ENCODE measurements around the gene CLDN5.

The CLDN5 gene

DNA sequence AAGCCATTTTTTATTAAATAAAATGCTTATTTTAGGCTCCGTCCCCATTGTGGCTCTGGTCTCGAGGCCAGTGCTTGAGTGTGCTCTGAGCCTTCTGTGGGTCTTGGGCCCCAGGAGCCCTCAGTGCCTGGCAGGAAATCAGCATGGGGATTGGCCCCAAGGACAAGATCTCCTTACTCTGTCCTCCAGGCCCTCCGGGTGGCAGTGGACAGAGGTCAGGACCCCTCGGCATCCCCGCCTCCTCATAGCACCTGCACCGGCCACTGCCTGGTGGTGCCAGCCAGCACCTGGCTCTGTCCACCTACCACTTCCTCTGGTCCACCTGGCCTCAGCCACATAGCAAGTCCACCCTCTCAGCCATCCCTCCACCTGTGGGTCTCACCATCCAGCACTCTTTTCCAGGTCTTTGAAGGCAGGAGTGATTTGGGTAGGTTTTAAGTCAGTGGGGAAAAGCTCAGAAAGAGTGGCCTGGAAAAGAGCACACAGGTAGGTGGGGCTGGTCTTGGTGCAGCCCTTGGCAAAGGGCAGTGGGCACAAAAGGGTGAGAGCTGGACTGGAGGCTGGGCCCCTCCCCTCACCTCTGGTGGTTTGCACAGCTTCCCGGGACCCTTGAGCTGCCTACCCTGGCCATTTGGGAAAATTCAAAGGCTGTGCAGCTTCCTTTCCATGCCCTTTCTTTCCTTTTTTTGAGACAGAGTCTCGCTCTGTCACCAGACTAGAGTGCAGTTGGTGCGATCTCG is 3.5 kb downstream of the CLDN5 start:
- Histone ChIP-seq H3K9ac (ENCODE audit: insufficient read length) (no peak overlapping the region), H3K4me3 (no peak overlapping the region), H3K36me3 (ENCODE audit: insufficient read depth, low read length) (peaks cover under 1% of the 10 kb centered on the region; the same call in 1 of the 2 replicates), H3K9me3 (ENCODE audit: low read depth, low read length) (no peaks in the 10 kb centered on the region), H3K27ac (no peak overlapping the region)
- TF ChIP-seq POLR2AphosphoS5 (IDR thresholded peaks at IDR 0.05; ENCODE audit: borderline replicate concordance, low read depth, low read length) (no peak), FOXP2 (optimal IDR thresholded peaks at IDR 0.05; ENCODE audit: control extremely low read depth, extremely low read length, insufficient read depth) (no peak), EZH2 (IDR thresholded peaks at IDR 0.05) (no peak)
- no peak for DNase-seq (ENCODE audit: low read depth, low spot score)

DNA sequence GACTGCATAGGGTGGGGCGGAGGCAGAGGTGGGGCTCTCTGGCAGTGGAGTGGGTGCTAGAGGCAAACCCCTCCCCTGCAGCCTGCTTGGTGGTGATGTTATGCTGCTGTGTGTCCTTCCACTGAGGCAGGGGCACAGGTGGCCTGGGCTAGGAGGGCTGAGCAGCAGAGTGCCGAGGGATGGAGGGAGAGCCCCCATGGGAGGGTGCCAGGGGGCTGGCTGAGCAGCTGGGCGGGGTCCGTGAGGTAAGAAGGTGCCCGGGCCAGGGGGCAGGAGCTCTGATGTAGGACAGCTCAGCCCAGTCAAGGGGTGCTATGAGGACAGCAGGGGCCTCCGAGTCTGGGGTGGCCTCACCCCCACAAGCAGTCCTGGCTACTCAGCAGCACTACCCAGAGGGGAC is 4.2 kb downstream of the CLDN5 start:
- Histone ChIP-seq H3K9ac (ENCODE audit: insufficient read length) (no peak overlapping the region), H3K9me3 (ENCODE audit: low read depth, low read length) (no peaks in the 10 kb centered on the region), H3K4me3 (no peak overlapping the region), H3K36me3 (ENCODE audit: insufficient read depth, low read length) (peaks cover 6% of the 10 kb centered on the region; the same call in 1 of the 2 replicates), H3K27ac (no peak overlapping the region)
- DNase-seq (ENCODE audit: low read depth, low spot score): no peak
- no peak for TF ChIP-seq POLR2AphosphoS5 (IDR thresholded peaks at IDR 0.05; ENCODE audit: borderline replicate concordance, low read depth, low read length)
- TF ChIP-seq FOXP2 (optimal IDR thresholded peaks at IDR 0.05; ENCODE audit: control extremely low read depth, extremely low read length, insufficient read depth): no peak
- no peak for TF ChIP-seq EZH2 (IDR thresholded peaks at IDR 0.05)

DNA sequence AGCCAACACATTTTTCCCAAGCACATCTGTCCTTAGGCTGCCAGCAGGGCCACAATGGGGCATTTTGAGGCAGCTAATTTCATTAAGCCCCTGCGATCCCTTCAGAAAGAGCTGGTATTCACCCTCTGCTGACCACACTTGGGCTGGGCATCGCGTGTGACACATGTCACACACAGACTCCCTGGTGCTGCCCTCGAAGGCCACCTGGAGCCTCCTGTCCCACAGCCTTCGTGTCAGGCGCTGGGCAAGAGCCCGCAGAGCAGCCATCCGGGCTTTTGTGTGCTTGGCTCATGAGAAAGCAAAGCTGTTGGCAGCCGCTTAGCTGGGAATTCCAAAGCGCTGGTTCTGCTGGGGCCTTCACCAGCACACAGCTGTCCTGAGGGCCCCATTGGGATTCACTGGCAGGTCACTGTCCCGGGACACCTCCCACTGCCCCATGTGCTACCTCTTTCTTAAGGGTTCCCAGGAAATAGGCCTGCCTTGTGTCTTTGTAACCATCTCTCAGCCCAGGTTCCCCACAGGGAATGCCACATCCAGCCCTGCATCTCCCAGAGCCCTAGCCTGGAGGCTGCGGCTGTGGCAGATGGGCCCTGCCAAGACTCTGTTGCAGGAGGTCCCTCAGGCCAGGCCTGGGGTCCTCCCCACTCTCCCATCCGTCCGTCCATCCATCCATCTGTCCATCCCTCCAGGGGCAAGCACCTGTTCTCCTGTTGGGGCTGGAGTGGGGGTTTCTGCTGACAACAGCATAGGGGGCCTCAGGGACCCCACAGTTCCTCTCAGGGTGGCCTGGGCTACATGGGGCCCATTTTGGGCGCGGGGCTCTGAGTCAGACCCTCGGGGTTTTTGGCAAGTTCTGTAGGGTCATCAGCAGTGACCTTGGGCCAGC is 4.9 kb downstream of the CLDN5 start:
- Histone ChIP-seq H3K27ac (no peak overlapping the region), H3K36me3 (ENCODE audit: insufficient read depth, low read length) (peaks cover 11% of the 10 kb centered on the region; the same call in 1 of the 2 replicates), H3K9ac (ENCODE audit: insufficient read length) (no peak overlapping the region), H3K4me3 (no peak overlapping the region), H3K9me3 (ENCODE audit: low read depth, low read length) (no peaks in the 10 kb centered on the region)
- TF ChIP-seq FOXP2 (optimal IDR thresholded peaks at IDR 0.05; ENCODE audit: control extremely low read depth, extremely low read length, insufficient read depth): no peak
- no peak for TF ChIP-seq POLR2AphosphoS5 (IDR thresholded peaks at IDR 0.05; ENCODE audit: borderline replicate concordance, low read depth, low read length)
- no peak for TF ChIP-seq EZH2 (IDR thresholded peaks at IDR 0.05)
- DNase-seq (ENCODE audit: low read depth, low spot score): no peak

DNA sequence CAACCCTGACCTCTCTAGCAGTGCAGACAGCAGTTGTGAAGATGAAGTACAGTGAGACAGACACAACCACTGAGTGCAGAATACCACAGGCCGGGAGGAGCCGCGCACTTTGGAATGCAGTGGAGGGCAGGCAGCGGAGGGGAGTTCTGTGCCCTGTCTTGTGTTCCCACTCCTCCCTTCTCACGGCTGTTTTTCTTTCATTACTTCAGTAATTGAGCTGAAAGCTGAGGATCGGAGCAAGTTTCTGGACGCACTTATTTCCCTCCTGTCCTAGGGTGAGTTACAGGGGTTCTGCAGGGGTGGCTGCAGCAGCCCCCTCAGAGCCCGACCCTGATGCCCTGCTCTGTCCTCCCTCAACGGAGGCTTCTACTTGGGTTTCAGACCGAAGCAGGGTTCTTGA is 5.6 kb downstream of the CLDN5 start:
- H3K4me3 ChIP-seq: no peak overlapping the region
- no peak for TF ChIP-seq FOXP2 (optimal IDR thresholded peaks at IDR 0.05; ENCODE audit: control extremely low read depth, extremely low read length, insufficient read depth)
- no peak for TF ChIP-seq EZH2 (IDR thresholded peaks at IDR 0.05)
- TF ChIP-seq POLR2AphosphoS5 (IDR thresholded peaks at IDR 0.05; ENCODE audit: borderline replicate concordance, low read depth, low read length): no peak
- peaks cover 17% of the 10 kb centered on the region for H3K36me3 ChIP-seq (ENCODE audit: insufficient read depth, low read length)
- no peak overlapping the region for H3K27ac ChIP-seq
- no peaks in the 10 kb centered on the region for H3K9me3 ChIP-seq (ENCODE audit: low read depth, low read length)
- H3K9ac ChIP-seq (ENCODE audit: insufficient read length): no peak overlapping the region
- no peak for DNase-seq (ENCODE audit: low read depth, low spot score)

DNA sequence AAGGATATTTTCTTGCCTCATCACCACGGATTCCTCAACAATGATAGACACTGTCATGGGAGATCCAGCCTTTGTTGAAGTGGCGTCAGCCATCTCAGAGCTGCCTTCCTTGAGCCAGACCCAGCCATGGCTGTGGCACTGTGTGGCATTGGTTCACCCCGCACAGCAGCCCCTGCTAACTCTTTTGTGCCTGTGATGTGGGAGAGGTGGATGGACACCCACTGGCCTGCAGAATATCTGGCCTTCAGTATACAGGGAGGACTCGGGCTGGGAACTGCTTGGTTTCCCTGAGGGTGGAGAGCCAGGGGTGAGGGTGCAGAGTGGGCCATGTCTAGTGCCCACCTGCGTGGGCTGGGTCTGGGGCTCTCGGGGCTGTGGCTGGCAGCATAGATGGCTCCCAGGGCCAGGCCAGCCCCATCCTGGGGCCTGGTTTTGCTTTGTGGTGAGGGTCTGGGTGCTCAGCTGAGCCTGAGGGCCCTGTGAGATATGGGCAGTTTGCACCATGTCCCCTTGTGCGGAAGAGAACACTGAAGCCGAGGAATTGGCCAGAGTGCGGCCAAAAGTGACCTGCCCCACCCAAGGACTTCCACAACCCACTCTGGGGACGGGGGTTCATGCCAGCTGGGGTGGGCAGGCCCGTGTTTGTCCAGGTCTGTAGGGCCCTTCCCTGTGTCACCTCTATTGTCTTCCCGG is 6.1 kb downstream of the CLDN5 start:
- H3K36me3 ChIP-seq (ENCODE audit: insufficient read depth, low read length): peaks cover 23% of the 10 kb centered on the region
- no peak for TF ChIP-seq FOXP2 (optimal IDR thresholded peaks at IDR 0.05; ENCODE audit: control extremely low read depth, extremely low read length, insufficient read depth)
- TF ChIP-seq POLR2AphosphoS5 (IDR thresholded peaks at IDR 0.05; ENCODE audit: borderline replicate concordance, low read depth, low read length): no peak
- TF ChIP-seq EZH2 (IDR thresholded peaks at IDR 0.05): no peak
- H3K4me3 ChIP-seq: no peak overlapping the region
- H3K9me3 ChIP-seq (ENCODE audit: low read depth, low read length): no peaks in the 10 kb centered on the region
- H3K9ac ChIP-seq (ENCODE audit: insufficient read length): no peak overlapping the region
- no peak for DNase-seq (ENCODE audit: low read depth, low spot score)
- no peak overlapping the region for H3K27ac ChIP-seq

DNA sequence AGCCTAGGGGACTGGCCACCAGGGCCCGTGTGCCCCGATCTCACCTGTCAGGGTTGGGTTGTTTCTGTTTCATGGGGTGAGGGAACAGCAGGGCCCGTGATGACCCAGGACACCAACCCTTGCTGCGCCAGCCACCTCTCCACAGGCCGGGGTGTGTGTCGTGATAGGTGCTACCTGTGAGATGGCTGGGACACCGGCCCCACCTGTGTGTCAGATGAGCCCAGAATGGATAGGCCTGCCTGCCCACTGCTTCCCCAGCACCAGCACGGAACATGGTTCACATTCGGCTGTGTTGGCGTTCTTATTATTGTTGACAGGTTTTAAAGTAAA is 7.1 kb downstream of the CLDN5 start:
- peaks cover 32% of the 10 kb centered on the region for H3K36me3 ChIP-seq (ENCODE audit: insufficient read depth, low read length)
- DNase-seq (ENCODE audit: low read depth, low spot score): no peak
- no peak overlapping the region for H3K4me3 ChIP-seq
- H3K9ac ChIP-seq (ENCODE audit: insufficient read length): no peak overlapping the region
- no peak for TF ChIP-seq FOXP2 (optimal IDR thresholded peaks at IDR 0.05; ENCODE audit: control extremely low read depth, extremely low read length, insufficient read depth)
- TF ChIP-seq POLR2AphosphoS5 (IDR thresholded peaks at IDR 0.05; ENCODE audit: borderline replicate concordance, low read depth, low read length): no peak
- no peak for TF ChIP-seq EZH2 (IDR thresholded peaks at IDR 0.05)
- H3K9me3 ChIP-seq (ENCODE audit: low read depth, low read length): no peaks in the 10 kb centered on the region
- no peak overlapping the region for H3K27ac ChIP-seq

DNA sequence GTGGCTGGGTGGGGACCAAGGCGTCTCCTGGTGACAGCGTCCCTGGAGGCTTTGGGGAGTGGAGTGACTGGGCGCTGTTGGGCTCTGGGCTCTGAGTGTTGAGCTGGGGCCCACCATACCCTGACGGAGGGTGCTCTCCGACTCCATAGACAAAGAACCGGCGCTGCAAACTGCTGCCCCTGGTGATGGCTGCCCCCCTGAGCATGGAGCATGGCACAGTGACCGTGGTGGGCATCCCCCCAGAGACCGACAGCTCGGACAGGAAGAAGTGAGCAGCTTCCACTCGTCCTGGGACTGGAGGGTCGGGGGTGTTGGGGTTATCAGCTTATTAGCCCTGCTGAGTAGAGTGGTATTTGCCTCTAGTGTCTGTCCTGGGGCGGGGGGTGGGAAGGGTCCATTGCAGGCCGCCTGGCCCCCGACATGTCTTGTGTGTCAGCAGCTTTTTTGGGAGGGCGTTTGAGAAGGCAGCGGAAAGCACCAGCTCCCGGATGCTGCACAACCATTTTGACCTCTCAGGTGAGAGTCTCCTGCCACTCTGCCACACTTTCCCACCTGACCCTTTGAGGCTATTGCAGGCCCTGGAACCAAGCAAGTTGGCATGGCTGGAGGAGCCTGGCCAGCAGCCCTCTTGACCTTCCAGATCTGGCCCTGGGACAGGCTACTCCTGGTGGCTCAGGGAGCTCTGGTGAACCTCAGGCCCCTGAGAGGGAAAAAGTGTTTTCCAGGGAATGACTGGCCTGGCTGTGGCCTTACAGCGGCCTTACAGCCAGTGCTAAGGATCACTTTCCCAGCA is 7.6 kb downstream of the CLDN5 start:
- no peaks in the 10 kb centered on the region for H3K9me3 ChIP-seq (ENCODE audit: low read depth, low read length)
- no peak for TF ChIP-seq FOXP2 (optimal IDR thresholded peaks at IDR 0.05; ENCODE audit: control extremely low read depth, extremely low read length, insufficient read depth)
- no peak for TF ChIP-seq POLR2AphosphoS5 (IDR thresholded peaks at IDR 0.05; ENCODE audit: borderline replicate concordance, low read depth, low read length)
- TF ChIP-seq EZH2 (IDR thresholded peaks at IDR 0.05): no peak
- H3K9ac ChIP-seq (ENCODE audit: insufficient read length): no peak overlapping the region
- H3K4me3 ChIP-seq: no peak overlapping the region
- DNase-seq (ENCODE audit: low read depth, low spot score): no peak
- no peak overlapping the region for H3K27ac ChIP-seq
- H3K36me3 ChIP-seq (ENCODE audit: insufficient read depth, low read length): peaks cover 38% of the 10 kb centered on the region
